ENCODE measurements around the gene TFDP1.

DNA sequence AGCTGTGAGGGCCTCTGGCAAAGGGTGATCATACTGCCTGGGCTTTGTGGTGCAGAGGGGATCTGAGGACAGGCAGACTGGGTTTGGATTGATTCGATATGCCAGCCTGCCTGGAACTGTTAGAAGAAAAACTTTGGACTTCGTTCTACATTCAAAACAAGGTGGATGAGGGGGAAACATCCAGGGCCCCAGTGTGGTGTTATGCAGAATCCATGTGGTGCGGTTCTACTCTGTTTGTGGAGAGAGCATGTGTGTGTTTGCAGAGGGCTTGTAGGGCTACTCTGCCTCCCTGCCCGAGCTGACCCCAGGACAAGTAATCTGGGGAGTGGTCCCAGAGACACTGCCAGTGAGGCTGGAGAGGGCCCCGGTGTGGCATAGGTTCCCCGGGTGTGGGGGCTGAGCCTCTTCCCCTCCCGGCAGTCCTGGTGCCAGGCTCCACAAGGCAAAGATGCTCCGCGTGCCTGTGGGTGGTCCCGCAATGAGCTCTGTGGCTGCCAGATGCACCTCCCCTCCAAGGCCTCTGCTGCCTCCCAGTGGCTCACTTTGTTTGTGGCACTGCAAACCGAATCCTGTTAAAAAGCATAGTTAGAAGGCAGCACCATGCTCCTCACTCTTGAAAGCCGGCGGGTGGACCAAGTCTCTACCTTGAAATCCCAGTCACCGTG is 22.3 kb upstream of the TFDP1 start:
- TF ChIP-seq, protein P1, sequence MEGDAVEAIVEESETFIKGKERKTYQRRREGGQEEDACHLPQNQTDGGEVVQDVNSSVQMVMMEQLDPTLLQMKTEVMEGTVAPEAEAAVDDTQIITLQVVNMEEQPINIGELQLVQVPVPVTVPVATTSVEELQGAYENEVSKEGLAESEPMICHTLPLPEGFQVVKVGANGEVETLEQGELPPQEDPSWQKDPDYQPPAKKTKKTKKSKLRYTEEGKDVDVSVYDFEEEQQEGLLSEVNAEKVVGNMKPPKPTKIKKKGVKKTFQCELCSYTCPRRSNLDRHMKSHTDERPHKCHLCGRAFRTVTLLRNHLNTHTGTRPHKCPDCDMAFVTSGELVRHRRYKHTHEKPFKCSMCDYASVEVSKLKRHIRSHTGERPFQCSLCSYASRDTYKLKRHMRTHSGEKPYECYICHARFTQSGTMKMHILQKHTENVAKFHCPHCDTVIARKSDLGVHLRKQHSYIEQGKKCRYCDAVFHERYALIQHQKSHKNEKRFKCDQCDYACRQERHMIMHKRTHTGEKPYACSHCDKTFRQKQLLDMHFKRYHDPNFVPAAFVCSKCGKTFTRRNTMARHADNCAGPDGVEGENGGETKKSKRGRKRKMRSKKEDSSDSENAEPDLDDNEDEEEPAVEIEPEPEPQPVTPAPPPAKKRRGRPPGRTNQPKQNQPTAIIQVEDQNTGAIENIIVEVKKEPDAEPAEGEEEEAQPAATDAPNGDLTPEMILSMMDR (IDR thresholded peaks at IDR 0.05 in 8 of 11, conservative IDR thresholded peaks at IDR 0.05 in 3 of 11), result peak in 10 of 11 experiments; percentile 31 to 77 (median 64)
- no peak for TF ChIP-seq POLR2A (IDR thresholded peaks at IDR 0.05)

All from spleen (tissue), 7 donors.